GM12875 (cell line): ENCODE results near the gene STPG3.

ENCODE experiments used
- H3K4me3 ChIP-seq: one replicate; pipeline ENCODE4 v1.5.1; 2011; ENCODE audit warnings: low read depth, low read length, control low read depth
- TF ChIP-seq, protein P1 (sequence below): IDR thresholded peaks from 2 replicates; pipeline ENCODE4 v1.5.1; 2011; ENCODE audit warnings: low read depth, mild to moderate bottlenecking, control low read depth, inconsistent platforms, low read length, moderate library complexity, borderline replicate concordance; ENCODE audit not compliant: insufficient read depth

Gene STPG3

DNA sequence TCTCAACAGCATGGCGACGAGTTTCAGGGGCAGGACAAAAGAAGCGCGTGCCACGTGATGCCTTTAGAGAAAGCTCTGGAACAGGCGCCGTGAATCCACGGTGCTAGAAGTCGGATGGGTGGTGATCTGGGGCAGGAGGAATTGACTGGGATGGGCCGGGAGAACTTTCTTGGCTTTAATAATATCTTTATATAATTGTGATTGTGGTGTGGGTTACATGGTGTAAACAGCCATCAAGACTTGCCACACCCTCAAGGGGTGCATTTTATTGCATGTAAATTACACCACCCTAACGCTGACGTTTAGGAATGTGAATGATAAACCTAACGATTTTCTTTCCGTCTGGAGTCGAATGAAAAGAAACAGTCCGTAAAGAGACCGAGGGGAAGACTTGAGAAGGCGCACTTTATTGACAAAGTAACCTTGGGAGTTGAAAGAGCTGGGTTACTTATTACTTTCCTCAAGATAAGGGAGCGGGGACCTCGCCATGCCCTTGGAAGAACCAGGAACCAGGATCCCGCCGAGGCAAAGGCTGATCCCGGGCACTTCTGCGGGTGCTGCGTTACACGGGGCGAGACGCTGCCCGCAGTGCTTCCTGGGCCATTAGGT is 42.5 kb downstream of the STPG3 start:
- H3K4me3 ChIP-seq, result no peak overlapping the region
- TF ChIP-seq, protein P1, sequence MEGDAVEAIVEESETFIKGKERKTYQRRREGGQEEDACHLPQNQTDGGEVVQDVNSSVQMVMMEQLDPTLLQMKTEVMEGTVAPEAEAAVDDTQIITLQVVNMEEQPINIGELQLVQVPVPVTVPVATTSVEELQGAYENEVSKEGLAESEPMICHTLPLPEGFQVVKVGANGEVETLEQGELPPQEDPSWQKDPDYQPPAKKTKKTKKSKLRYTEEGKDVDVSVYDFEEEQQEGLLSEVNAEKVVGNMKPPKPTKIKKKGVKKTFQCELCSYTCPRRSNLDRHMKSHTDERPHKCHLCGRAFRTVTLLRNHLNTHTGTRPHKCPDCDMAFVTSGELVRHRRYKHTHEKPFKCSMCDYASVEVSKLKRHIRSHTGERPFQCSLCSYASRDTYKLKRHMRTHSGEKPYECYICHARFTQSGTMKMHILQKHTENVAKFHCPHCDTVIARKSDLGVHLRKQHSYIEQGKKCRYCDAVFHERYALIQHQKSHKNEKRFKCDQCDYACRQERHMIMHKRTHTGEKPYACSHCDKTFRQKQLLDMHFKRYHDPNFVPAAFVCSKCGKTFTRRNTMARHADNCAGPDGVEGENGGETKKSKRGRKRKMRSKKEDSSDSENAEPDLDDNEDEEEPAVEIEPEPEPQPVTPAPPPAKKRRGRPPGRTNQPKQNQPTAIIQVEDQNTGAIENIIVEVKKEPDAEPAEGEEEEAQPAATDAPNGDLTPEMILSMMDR, result no peak

DNA sequence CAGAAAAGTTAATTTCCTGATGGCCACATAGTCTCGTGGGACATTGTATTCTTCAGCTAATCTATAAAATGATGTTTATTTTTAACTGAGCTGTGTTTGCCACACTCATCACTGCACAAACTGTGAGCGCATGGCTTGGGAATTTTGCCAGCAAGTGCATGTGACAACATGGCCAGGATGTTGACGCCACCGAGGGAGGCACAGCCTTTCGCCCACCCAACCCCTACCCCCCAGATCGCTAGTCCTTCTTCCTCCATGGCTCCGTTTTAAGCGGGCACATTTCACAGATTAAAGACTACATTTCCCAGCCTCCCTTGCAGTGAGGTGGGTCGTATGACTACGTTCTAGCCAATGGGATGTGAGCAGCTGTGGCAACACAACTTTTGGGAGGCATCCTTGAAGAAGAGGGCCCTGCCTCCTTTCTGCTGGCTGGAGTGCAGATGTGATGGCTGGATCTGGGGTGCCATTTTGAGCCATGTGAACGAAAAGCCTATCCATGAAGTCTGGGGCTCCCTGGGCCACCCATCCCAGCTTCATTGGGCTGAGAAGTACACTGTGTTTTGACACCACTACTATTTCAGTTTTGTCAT is 43.1 kb downstream of the STPG3 start:
- H3K4me3 ChIP-seq, result no peak overlapping the region
- TF ChIP-seq, protein P1, result no peak

DNA sequence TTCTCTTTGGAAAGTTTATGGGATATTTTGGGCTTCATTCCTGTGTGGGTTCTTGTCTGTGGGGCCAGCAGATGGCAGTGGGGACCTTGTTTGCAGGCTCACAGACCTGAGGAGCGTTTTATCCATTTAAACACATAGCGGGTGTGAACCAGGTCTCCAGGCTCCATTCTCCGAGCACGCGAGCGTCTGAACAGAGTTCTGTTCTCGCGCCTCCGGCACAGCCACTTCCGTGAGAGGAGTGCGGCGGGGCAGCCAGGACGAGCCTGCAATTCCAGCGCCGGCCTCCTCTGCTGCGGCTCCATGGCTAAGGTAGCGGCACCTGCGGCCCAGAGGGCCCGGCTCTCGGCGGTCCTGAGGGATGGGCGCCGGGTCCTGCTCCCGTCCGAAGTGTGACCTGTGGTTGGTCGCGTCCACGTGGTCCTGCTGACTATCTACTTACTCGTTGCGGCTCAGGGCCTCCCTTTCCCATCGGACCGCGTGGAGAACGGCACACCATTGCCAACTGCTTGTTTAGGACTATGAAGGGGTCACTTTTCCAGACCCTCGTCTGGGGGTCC is 43.7 kb downstream of the STPG3 start:
- no peak overlapping the region for H3K4me3 ChIP-seq
- TF ChIP-seq, protein P1, result 0 out of 2 replicates have a peak, but pooled peaks have one; percentile 5

DNA sequence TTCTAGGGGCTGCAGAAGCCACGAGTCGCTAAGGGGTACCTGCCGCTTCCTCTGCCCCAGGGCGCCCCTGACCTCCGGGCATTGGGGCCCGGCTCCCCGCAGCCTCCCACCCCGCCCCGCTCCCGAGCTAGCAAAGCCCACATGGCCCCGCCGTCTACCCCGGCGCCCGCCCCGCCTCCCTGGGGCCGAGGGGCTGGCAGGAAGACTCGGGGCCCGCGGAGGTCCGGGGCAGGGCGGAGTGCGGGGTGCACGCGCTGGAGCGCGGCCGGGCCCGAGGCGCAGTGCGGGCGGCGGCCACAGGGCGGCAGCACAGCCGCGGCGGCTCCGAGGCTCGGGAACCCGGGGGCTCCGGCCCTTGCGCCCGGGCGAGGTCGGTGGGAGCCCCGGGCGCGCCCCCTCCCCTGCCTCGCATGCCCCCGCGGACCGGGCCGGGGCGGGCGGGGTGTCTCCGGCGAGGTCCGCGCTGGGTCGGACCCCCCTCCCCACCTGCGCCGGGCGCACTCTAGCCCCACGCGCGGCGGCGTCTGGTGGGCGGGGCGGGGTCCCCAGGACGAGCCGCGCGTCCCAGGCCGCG is 44.2 kb downstream of the STPG3 start:
- H3K4me3 ChIP-seq, result no peak overlapping the region
- TF ChIP-seq, protein P1, result peak; percentile 88

DNA sequence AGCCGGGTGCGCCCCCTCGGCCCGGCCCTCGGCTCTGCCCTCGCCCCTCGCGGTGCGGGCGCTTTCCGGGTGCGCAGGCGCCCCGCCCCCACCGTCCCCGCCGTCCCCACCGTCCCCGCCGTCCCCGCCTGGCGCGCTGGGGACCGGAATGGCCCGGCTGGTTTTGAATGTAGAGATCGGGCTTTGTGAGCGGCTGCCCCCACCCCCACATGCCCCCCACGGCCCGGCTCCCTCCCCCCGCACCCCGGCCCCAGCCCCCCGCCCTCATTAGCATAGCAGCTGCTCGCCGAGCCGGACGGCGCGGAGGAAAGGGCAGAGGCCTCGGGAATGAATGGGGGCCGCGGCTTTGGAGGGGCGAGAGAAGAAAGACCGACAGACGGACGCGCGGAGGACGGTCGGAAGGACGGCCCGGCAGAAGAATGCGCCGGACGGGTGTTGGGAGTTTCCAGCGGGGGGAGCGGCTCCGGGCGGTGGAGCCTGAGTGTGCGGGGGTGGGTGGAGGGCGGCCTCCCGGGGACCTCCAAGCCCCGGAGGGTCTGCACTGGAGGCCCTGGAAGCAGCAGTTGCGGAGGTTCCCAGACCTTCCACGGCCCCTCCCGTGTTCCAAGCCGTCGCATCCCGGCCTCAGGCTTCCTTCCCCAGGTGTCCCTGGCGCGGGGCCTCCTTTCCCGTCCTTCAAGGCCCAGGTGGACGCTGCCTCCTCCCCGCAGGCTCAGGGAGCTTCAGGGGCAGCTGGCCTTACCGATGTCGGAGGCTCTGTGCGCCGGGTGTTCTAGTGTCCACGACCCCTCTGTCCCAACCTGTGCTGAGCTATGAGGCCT is 45.0 kb downstream of the STPG3 start:
- TF ChIP-seq, protein P1, result no peak
- H3K4me3 ChIP-seq, result no peak overlapping the region

DNA sequence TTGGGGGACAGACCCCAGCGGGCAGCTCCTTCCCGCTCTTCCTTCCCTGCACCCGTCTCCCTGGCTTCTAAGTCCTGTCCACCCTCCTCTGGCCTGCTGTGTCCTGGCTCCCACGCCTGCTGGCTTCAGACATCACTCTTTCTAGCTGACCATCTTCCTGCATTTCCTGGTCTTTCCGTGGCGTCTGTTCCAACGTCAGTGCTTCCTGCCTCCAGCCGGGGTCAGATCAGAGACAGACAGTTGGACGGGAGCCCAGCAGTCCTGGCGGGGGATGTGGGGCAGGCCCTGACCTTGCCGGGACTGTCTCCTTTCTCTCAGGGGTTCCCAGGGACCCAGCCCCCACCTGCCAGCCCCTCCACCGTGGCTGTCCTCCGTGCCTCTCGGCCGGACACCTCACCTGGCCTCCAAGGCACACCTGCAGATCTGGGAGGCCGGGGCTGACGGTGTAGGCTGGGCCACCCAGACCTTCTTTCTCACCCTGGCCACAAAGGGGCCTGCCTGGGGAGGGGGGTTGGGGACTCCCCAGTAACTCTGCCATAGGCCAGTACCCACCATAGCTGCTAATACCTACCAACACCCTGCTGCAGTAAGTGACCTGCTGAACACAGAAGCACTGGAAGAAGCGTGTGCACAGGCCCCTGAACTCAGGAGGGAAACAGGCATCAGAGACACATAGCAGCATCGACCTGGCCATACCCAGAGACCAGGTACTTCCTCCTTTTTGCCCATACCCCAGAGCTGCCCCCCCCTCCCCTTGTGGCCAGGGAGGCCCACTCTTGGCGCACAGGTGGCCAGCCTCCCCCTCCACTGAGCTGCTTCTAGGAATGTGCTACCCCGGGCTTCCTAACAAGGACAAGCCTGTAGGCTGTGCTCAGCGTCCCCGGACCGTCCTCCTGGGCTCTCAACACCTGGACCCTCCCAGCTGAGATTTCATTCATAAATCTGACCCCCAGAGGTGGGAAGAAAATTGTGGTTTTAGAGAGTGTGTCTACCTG is 45.9 kb downstream of the STPG3 start:
- H3K4me3 ChIP-seq, result no peak overlapping the region
- TF ChIP-seq, protein P1, result no peak
